ENCODE measurements around the gene PCNA.
A peak's percentile ranks its signal among the peaks of the same experiment; 100 is the strongest.
"Not testable (repeated sequence)": the region's sequence is repeated elsewhere in the genome, so short reads cannot be mapped to it uniquely, and the experiment has no call there.

The PCNA gene

GRCh38 chr20:5095931-5096330 is 23.8 kb downstream of the PCNA start:
- no peak for DNase-seq

DNA sequence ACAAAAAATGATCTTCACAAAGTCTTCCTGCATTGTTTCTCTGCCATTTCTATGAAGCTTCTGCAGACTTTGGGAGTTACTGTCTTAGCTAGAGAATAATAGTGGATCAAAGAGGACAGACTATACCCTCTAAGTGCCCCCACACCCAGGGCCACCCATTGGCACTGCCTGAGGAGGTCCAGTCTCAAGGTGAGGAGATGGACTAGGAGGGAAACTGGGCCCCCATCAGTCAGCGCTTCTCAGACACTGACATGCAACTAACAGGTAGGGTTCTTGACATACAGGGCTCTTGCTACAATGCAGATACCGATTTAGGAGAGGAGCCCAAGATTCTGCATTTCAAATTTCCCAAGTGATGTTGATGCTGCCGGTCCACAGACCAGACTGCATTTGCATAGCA is 24.3 kb downstream of the PCNA start:
- no peak for DNase-seq

DNA sequence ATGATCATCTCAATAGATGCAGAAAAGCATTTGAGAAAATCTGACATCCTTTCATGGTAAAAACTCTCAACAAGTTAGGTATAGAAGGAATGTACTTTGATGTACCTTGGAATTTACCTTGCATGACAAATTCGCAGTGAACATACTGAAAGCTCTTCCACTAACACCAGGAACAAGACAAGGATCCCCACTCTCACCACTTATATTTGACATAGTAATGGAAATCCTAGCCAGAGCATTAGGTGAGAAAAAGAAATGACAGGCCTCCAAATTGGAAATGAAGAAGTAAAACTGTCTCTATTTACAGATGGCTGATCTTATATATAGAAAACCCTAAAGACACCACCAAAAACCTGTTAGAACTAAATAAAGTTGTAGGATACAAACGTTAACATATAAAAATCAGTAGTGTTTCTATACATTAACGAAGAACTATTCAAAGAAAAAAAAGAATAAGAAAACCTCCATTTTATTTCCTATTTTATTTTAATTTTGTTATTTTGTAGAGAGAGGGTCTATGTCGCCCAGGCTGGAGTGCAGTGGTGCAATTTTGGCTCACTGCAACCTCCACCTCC is 26.9 kb downstream of the PCNA start:
- no peak for DNase-seq

- no peak for DNase-seq
These were observed 27.9 kb downstream of the PCNA start for GRCh38 chr20:5091902-5092301.

GRCh38 chr20:5090191-5090590 is 29.6 kb downstream of the PCNA start:
- DNase-seq, result no peak

- DNase-seq, result no peak
These were observed 31.1 kb downstream of the PCNA start for GRCh38 chr20:5088688-5089087.

- no peak for DNase-seq
These were observed 34.4 kb downstream of the PCNA start for GRCh38 chr20:5085380-5085779.

- DNase-seq, result no peak
These were observed 39.3 kb downstream of the PCNA start for GRCh38 chr20:5080384-5080877.

DNA sequence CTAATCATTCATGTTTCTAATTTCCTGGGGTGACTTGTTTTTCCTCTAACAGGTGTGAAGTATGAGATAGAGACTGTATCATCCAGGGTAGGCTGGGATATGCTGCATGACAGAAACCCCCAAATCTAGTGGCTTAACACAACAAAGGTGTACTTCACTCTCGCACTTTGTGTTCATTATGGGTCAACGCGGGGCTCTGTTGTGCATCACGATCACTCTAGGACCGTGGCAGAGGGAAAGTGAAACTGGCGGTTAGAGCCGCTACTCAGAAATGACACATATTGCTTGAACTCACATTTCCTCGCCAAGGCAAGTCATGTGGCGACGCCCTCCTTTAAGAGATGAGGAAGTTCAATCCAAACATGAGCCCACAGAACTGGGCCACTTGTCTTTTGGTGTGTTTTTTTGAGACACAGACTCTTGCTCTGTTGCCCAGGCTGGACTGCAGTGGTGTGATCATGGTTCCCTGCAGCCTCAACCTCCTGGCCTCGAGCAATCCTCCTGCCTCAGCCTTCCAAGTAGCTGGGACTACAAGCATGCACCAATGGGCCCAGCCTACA is 41.3 kb downstream of the PCNA start:
- DNase-seq, result peak in 1 of 2 experiments; percentile 7

DNA sequence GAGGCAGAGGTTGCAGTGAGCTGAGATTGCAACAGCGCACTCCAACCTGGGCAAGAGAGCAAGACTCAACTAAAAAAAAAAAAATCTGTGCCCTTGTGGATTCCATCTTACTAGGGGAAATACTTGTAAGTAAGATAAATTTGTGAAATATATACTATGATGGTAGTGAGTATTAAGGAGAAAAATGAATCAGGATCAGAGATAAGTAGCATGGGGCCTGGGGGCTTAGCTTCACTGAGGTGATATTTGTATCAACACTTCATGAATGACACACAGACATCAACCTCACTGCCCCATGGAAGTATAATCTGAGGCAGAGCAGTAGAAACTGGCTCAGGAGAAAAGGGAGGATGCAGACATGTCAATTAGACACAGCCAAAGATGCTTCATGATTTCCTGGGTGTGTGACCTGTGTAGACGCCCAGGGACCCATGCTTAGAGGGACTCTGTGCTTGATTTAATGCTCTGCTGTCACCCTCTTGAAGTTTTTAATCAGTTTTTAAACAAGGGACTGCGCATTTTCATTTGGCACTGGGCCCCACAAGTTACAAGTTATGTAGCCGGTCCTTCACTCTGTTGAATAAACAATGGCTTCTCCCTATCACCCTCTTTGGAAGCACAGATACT is 41.9 kb downstream of the PCNA start:
- no peak for DNase-seq

GRCh38 chr20:5076913-5077312 is 42.8 kb downstream of the PCNA start:
- not testable (repeated sequence) for DNase-seq

- DNase-seq, result no peak
These were observed 45.5 kb downstream of the PCNA start for GRCh38 chr20:5074232-5074674.

DNA sequence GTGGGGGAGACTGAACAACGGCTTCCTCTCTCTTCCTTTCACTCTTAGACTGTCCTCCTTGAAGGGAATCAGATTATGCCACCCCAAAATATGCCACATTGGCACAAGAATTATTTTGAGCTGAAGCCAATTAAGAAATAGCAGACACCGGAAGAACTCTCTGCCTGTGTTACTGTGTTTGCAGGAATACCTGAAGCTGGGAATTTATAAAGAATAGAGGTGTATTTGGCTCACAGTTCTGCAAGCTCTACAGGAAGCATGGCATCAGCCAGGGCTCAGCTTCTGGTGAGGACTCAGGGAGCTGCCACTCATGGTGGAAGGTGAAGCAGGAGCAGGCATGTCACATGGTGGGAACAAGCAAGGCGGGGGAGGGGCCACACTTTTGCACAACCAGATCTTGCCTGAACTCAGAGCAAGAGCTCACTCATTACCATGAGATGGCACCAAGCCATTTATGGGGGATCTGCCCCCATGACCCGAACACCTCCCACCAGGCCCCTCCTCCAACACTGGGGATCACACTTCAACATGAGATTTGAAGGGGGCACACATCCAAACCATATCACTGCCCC is 46.0 kb downstream of the PCNA start:
- no peak for DNase-seq

- DNase-seq, result no peak
These were observed 46.8 kb downstream of the PCNA start for GRCh38 chr20:5072756-5073659.

DNA sequence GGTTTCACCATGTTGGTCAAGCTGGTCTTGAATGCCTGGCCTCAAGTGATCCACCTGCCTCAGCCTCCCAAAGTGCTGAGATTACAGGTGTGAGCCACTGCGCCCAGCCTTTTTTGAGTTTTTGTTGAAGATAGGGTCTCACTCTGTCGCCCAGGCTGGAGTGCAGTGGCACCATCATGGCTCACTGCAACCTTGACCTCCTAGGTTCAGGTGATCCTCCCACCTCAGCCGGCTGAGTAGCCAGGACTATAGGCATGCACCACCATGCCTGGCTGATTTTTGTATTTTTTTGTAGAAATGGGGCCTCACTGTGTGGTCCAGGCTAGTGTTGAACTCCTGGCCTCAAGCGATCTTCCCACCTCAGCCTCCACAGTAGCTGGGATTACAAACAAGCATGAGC is 47.8 kb downstream of the PCNA start:
- DNase-seq, result not testable (repeated sequence)

GRCh38 chr20:5070570-5070969 is 49.2 kb downstream of the PCNA start:
- DNase-seq, result no peak

DNA sequence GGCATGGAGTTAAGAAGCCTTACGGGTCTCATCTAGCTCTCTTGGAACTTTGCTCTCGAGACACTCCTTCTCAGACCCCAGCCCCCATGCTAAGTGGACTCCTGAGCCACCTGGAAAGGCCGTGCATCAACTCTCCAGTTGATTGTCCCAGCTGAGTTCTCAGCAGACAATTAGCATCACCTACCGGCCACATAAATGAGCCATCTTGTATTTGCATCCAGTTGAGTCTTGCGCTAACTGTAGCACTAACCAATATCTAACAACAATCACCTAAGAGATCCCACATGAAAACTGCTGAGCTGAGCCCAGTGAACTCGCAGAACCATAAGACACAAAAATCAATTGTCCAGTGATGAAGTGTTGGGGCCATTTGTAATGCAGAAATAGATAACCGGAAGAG is 49.7 kb downstream of the PCNA start:
- DNase-seq, result no peak

DNA sequence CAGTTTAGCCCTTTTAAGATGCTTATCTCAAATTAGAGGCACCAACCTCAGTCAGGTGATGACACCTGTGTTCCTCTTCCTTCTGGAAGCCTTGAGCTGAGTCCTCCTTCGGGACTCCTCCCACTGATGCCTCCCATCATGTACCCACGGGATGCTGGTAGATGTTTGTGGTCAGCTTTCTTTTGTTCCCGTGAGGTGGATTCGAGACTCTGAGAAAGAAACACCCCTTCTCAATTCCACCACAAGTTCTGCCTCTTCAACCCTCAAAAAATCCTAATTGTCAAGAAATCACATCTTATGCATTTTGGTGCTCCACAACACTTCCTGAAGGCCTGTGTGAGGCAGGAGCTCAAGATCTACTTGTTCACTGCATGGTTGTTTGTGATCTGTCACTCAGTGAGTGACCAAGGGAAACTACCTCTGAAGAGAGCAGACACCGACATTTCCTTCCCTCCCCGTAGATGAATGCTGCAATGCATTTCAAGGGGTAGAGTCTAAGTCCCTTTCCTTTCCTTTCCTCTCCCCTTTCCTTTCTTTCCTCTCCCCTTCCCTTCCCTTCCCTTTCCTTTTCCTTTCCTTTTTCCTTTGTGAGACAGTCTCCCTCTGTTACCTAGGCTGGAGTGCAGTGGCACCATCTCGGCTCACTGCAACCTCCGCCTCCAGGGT is 50.5 kb downstream of the PCNA start:
- no peak for DNase-seq

GRCh38 chr20:5067877-5068645 is 51.7 kb downstream of the PCNA start:
- no peak for DNase-seq

DNA sequence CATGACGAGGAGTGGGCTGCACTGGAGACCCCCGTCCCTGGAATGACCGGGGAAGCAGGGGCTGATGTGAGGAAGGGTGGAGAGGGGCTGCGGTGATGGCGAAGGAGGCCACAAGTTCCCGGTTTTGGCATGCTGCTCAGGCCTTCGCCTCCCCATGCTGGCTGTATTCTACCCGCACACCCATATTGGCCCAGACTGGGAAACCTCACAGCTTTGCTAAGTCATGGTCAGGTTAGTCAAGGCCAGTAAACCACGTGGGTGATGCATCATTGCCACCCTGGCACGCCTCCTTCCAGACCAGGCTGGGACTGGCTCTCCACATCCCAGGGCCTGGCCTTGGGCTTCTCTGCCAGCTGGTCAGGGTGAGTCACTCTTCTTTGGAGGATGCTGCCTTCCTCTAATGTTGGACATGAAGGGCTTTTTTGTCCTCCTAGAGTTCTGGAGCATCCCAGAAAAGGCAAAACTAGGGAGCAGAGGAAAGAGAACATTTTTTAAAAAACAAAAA is 53.8 kb downstream of the PCNA start:
- no peak for DNase-seq

DNA sequence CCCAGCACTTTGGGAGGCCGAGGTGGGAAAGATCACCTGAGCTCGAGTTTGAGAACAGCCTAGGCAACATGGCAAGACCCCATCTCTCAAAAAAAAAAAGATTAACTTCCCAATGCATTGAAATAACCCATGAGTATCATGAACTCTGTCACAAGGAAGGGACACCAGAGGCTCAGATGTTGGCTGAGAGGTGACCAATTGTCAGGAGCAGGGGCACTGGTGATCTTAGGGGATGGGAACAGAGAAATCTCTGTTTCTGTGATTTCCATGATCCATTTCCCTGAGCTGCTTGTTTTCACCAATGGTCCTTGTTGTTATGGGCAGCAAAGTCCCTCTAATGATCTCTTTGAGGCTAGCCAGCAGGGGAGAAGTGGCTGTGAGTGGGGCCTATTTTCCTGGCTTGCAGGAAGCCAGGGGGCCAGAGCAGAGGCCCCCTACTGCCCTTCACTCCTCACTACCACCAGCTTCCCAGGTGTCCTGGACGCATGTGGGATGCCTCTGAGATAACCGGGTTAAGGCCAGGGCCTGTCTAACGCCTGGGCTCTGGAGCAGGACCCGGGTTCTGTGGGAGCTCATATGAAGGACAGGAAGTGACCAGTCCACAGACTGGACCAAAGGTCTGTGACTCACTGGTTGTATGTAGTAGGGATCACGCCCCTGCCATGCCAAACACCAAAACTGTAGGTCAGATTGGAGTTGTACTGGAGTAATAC is 54.4 kb downstream of the PCNA start:
- no peak for DNase-seq

Data from NCI-H187 (cell line).